ENCODE data around the gene CNBD2.
"Not testable (repeated sequence)": the region's sequence is repeated elsewhere in the genome, so short reads cannot be mapped to it uniquely, and the experiment has no call there.

Gene CNBD2

DNA sequence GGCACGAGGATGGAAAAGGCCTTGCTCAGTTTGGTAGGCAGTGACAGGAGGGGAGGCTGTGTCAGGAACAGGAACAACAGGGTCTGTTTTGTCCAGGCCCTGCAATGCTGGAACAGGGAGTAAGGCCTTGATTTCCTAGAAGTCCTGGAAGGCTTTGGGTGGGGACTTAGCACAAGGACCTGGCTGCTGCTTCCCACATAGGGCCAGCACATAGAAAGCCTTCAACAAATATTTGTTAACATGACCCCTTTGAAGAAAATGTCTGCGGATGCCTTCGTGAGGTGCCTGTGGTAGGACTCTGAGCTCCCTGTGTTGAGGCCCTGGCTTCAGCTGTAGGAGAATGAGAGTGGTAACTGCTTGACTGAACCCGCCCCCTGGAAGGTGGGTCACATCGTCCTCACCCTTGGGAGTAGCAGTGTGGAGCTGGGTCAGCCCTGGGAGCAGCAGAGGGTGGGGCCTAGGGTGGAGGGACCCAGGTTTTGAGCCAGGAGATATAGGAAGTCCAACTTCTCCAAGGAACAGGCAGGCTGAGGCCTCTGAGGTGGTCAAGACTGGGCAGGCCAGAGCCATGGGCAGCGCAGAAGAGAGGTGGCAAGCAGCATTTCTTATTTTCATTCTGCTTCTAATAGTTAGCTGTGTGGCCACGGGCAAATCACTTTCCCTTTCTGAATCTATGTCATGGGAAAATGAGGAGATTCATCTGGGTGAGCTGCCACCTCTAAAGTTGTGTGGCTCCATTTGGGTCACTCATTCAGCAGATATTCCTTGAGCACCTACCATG, 50.0 kb downstream of the CNBD2 start:
- no peak overlapping the region for H3K4me3 ChIP-seq (ENCODE audit: low read depth, low read length)

DNA sequence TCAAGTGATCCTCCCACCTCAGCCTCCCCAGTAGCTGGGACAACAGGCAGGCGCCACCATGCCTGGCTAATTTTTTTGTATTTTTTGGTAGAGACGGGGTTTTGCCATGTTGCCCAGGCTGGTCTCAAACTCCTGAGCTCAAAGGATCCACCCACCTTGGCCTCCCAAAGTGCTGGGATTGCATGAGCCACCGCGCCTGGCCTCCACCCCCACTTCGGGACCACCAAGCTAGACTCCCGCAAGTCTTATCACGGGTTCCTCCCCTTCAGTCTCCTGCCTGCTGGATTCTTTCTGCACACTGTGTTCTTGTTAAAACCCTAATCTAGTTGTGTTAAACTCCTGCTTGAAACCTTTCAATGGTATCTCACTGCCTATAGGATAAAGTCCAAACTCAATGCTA, 57.7 kb downstream of the CNBD2 start:
- not testable (repeated sequence) for H3K4me3 ChIP-seq (ENCODE audit: low read depth, low read length)

DNA sequence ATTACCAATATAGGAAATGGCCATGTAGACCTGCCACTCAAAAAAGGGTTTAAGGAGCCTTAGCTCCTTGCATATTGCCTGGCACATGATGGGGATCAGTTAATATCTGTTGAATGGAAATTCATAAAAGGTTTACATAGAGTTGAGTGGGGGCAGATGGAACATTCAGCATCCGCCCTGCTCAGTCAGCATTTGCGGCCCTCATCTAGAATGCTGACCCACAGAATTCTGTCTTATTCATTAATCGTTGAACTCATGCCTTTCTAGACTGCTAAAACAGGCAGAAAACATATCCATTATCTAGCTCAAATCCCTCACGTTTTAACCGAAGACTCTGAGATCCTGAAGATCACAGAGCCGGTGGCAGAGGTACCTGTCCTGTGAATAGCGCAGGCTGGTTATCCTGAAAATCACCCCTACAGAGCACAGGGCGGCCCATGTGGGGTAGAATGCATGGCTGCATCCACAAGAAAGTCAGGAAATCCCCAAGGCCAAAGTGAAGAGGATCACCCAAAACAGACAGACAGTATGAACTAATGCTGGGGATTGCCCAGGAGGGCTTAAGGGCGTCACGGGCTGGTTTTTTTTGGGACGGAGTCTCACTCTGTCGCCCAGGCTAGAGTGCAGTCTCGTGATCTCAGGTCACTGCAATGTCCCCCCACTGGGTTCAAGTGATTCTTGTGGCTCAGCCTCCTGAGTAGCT, 59.9 kb downstream of the CNBD2 start:
- no peak overlapping the region for H3K4me3 ChIP-seq (ENCODE audit: low read depth, low read length)

DNA sequence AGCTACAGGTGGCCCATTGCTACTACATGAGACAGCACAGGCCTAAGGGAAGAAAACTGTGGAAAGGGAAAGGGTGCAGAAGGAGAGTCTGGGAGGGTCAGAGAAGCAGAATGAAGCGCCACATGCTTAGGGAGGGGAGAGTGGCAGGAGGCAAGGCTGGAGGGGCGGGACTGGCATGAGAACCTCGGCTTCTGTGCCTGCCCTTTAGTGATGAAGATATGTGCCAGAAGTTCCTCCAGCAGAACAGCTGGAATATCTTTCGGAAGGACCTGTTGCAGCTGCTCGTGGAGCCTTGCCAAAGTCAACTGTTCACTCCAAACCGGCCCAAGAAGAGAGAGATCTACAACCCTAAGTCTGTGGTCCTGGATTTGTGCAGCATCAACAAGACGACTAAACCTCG, 61.8 kb downstream of the CNBD2 start:
- H3K4me3 ChIP-seq (ENCODE audit: low read depth, low read length): no peak overlapping the region

DNA sequence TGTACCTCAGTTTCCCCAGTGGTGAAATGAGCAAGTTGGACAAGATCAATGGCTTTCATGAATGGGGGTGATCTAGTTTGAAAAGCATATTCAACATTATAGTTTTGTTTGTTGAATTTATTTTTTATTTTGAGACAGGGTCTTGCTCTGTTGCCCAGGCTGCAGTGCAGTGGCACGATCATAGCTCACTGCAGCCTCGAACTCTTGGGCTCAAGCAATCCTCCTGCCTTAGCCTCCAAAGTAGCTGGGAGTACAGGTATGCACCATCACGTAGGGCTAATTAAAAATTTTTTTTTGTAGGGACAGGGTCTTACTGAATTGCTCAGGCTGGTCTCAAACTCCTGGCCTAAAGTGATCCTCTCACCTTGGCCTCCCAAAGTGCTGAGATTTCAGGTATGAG, 63.4 kb downstream of the CNBD2 start:
- no peak overlapping the region for H3K4me3 ChIP-seq (ENCODE audit: low read depth, low read length)

DNA sequence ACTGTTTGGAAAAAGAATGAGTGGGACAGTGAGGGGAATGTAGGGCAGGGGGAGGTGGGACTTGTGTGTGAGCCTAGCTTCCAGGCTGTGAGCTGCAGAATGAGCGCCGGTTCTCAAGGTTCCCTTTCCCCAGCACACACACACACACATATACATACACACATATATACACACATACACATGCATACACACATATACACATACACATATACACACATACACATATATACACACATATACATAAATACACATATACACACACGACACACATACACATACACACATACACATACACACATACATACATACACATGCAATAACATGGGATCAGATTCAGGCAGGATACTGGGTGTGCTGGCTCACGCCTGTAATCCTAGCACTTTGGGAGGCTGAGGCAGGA, 66.5 kb downstream of the CNBD2 start:
- H3K4me3 ChIP-seq (ENCODE audit: low read depth, low read length): no peak overlapping the region

DNA sequence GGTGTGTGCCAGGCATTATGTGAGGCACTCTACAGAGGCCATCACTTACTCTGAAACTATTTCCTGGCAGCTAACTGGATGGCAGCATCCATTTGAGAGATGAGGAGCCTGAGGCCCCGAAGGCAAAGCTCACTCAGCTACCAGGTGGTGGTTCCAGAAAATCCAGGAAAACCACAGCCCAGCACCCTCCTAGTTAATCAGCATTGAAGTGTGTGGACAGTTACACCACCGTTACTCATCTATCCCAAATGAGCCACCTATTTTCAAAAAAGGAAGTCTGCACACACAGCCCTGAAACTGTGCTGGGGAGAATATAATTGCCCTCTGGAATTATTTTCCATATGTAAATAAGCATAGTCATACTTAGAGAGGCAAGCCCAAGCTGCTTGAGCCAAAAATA, 67.4 kb downstream of the CNBD2 start:
- no peak overlapping the region for H3K4me3 ChIP-seq (ENCODE audit: low read depth, low read length)

DNA sequence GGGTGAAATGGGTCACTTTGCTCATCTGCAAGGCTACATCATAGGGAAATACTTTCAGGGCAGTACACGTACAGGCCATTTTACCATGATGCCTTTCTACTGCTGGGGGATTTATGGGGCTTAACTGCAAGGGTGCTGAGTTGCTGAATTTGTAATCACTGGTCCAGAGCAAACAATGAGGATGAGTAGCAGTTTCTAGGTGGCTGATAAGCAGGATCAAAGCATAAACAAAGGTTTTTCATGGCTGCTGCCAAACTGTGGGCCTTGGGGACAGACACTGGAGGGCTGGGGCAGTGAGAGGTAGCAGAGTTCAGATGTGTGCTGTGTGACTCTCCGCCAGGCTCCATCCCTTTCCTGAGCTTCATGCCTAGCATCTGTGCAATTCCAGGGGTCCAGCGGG, 68.3 kb downstream of the CNBD2 start:
- H3K4me3 ChIP-seq (ENCODE audit: low read depth, low read length): no peak overlapping the region

DNA sequence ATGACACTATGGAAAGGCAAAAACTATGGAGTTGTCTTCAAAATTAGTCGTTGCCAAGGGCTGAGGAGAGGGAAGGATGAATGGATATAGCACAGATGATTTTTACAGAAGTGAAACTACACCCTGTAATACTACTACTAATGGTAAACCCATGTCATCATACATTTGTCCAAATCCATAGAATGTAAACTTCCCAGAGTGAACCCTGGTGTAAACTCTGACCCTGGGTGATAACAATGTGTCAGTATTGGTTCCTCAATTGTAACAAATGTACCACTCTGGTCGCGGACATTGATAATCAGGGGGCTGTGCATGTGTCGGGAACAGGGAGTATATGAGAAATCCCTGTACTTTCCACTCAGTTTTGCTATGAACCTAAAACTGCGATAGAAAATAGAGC, 72.2 kb downstream of the CNBD2 start:
- H3K4me3 ChIP-seq (ENCODE audit: low read depth, low read length): no peak overlapping the region

DNA sequence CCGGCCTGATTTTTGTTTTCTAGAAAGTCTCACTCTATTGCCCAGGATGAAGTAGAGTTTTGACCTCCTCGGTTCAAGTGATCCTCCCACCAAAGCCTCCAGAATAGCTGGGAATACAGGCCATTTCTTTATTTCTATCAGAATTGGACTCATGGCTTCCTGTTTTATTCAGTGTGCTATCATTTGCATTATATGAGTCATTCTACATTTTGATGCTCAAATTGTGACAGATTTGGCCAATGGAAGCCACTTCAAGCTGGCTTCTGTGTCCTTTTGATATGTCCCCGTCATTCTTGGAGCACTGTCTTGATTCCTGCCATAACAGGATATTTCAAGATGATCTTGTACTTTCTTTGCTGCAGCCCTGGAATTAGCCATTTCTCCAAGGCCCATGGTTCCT, 75.1 kb downstream of the CNBD2 start:
- H3K4me3 ChIP-seq (ENCODE audit: low read depth, low read length): no peak overlapping the region

DNA sequence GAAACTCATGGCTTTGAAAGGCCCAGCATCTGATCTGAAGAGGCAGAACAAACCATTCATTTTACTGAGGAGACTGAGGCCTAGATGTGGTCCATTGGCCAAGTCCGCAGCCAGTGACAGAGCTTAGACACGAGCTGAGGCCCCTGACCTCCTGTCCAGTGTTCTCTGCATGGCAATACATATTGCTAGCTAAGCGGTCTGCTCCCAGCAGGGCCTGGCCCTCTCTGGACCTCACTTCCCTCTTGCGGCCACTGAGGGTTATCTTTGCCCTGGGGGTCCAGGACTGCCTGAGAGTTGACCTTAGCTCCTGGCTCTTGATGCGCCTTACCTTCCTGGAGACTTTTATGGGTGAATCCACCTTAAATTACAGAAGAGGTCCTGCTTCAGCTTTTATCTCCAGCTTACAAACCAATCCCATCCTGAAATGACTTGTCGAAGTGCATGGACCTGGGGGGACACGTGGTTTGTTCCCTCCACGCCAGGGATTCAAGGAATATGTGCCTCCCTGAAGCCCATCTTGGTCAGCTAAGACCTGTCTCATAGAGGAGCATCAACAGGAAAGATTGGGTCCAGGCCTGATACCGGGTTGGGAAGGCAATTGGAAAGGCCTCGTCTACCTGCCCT, 75.6 kb downstream of the CNBD2 start:
- H3K4me3 ChIP-seq (ENCODE audit: low read depth, low read length): no peak overlapping the region

DNA sequence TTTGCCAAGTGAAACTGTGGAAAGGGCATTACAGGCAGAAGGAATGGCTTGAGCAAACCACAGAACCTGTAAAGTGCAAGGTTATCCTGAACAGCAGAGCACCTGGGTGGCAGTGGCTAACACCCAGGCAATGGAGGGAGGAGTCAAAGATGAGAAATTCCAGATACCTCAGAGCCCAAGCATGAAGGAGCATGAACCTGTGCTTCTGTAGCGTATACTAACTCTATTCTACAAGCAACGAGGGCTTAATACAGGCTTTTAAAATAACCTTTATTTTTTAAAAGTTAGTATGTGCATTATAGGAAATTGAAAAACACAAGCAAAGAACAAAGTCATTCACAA, 77.0 kb downstream of the CNBD2 start:
- no peak overlapping the region for H3K4me3 ChIP-seq (ENCODE audit: low read depth, low read length)

DNA sequence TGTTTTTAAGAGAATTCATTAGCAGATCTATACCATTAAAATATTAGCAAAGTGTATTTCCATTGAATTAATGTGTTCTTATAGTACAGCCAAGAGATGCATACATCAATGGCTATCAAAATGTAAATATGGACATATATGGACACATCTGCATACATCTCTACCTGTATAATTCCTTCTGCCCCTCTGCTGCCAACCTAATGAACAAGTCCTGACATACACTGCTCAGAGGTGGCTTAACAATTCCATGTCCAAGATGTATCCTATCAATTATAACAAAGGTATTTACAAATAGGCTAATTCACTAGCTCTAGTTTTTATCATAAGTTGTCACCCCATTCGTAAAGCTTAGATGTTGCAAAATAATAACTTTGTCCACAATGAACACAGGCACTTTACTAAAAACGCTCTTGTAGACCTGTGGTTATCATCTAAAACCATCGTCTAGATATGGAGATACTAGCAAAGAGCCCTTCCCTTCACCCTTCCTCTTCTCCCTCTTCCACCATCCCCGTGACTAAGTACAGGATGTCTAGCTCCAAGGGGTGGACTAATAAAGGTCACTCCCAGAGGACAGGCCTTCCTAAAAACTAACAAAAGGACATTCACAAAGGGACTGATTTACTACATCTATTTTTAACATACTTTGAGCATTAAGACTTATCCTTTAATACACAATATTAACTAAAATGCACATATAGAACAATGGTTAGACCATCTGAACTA, 77.8 kb downstream of the CNBD2 start:
- not testable (repeated sequence) for H3K4me3 ChIP-seq (ENCODE audit: low read depth, low read length)

DNA sequence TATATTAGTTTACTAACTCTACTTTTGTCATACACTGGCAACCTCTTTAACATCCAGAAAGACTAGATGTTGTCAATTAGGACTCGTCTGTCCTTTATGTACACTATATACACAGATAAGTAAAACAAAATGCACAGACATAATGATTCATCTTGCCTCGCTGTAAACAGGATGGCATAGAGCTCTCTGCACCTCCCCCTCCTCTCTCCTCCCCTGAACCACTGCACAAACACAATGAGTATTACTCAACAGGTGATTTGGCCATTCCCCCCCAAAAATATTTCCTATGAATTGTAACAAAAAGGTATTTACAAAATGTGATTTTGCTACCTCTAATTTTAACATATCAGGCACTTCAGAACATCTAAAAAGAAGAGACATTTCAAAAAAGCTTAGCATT, 81.0 kb downstream of the CNBD2 start:
- peak overlapping the region; percentile 88 for H3K4me3 ChIP-seq (ENCODE audit: low read depth, low read length)

DNA sequence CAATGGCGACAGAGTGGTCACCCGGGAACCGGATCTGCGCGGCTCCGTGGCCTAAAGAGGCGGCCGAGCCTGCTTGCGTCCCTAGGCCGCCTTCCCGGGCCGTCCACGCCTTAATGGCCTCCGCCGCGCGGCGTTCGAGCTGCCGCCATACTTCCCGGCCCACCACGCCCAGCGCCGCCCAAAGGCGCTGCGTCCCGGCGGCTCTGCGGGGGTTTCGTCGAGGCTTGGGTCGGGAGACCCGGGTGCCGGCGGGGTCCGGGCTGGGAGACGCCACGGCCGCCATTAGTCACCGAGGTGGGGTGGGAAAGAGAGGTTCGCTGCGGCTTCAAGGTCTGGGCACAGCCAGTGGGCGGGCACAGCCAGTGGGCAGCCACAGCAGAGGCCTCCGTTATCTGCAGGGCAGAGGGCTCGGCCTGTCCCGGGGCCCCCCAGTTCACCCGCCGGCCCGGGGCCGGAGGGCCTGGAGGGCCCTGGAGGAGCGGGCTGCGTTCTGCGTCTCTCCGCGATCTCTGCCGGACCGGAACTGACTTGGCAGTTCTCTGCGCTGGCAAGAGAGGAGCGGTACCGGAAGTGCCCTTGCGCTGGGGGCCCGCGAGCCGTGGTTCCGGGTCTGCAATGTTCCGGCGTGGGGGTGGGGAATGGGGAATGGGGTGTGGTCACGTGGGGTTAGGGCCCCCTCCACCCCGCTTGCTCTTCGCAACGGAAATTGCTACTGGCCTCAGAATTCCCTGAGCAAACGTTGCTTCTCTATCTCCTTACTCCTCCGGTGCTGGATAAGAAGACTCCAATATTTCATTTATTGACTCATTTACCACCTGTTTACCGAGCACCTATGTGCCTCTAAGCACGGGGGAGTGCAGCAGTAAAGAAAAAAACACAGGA, 82.3 kb downstream of the CNBD2 start:
- H3K4me3 ChIP-seq (ENCODE audit: low read depth, low read length): peak overlapping the region; percentile 88

DNA sequence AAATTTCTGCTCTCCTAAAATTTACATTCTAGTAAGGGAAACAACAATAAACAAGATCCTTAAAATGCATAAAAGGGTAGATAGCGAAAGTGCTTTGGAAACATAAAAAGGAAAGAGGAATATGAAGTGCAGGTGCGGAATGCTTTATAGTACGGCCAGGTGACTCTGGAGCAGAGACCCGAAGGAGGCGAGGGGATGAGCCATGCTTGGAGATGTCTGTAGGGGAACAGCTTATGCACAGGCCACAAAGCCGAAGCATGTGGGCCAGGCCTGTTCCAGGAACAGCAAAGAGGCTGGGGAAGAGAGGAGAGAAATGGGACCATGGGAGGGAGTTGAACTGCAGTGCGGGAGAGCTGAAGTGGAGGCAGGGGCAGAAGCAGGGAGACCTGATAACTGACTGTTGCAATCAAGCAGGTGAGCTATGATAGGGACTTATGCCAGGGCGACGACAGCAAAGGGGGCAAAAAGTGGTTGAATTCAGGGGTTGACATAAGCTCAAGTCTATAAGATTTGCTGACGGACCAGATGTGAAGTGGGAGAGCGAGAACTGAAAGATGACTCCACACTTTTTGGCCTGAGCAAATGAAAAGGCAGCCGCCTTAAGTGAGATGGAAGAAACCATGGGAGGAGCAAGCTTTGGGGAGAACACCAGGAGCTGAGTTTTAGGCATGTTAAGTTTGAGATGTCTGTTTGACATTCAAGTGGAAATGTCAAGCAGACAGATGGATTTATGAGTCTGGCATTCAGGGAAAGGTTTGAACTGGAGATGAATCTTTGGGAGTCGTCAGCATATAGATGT, 83.1 kb downstream of the CNBD2 start:
- H3K4me3 ChIP-seq (ENCODE audit: low read depth, low read length): peak overlapping the region; percentile 36

DNA sequence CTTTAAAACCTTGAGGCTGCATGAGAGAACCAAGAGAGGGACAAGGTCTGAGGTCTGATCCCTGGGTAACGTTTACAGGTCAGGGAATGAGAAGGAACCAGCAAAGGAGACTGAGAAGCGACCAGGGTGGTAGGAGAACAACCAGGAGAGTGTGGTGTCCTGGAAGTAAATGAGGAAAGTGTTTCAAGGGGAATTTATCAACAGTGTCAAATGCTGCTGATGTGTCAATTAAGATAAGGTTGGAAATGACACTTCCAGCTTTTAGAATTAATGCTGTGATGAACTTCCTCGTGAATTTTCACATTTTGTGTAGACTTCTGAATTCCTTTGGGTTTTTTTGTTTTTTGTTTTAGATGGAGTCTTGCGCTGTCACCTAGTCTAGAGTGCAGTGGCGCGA, 83.7 kb downstream of the CNBD2 start:
- H3K4me3 ChIP-seq (ENCODE audit: low read depth, low read length): no peak overlapping the region

DNA sequence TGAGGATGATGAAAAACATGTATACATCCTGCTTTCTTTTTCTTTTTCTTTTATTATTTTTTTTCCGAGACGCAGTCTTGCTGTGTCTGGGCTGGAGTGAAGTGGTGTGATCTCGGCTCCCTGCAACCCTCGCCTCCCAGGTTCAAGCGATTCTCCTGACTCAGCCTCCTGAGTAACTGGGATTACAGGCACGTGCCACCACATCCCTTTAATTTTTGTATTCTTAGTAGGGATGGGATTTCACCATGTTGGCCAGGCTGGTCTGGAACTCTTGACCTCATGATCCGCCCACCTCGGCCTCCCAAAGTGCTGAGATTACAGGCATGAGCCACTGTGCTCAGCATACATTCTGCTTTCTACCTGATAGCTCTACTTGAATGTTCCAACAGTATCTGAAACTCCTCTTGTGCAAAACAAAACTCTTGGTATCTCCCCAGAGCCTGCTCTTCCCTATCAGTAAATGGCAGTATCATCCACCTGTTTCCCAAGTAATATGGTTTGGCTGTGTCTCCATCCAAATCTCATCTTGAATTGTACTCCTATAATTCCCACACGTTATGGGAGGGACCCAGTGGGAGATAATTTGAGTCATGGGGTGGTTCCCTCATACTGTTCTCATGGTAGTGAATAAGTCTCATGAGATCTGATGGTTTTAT, 85.6 kb downstream of the CNBD2 start:
- H3K4me3 ChIP-seq (ENCODE audit: low read depth, low read length): not testable (repeated sequence)

DNA sequence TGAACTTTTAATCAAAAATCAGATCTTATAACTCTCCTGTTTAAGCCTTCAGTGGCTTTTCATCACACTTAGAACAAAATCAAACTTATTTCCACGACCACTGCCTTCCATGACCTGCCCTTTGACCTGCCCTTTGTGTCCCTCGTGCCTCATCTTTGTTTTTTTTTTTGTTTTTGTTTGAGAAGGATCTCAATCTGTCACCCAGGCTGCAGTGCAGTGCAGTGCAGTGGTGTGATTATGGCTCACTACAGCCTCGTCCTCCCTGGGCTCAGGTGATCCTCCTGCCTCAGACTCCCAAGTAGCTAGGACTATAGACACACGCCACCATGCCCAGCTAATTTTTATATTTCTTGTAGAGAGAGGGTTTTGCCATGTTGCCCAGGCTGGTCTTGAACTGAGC, 86.8 kb downstream of the CNBD2 start:
- no peak overlapping the region for H3K4me3 ChIP-seq (ENCODE audit: low read depth, low read length)
